ENCODE results near the gene HELB.
"Not testable (repeated sequence)": the region's sequence is repeated elsewhere in the genome, so short reads cannot be mapped to it uniquely, and the experiment has no call there.

Gene HELB

GRCh38 chr12:66303316-66303804, 1.1 kb downstream of the HELB start:
- DNase-seq (ENCODE audit: low read depth): not testable (repeated sequence)

- no peak for DNase-seq (ENCODE audit: low read depth)
These were observed 2.1 kb downstream of the HELB start for GRCh38 chr12:66304296-66304900.

- no peak for DNase-seq (ENCODE audit: low read depth)
These were observed 7.3 kb downstream of the HELB start for GRCh38 chr12:66309606-66310005.

GRCh38 chr12:66312189-66312588, 9.9 kb downstream of the HELB start:
- no peak for DNase-seq (ENCODE audit: low read depth)

- DNase-seq (ENCODE audit: low read depth): no peak
These were observed 12.0 kb downstream of the HELB start for GRCh38 chr12:66314278-66314677.

- no peak for DNase-seq (ENCODE audit: low read depth)
These were observed 17.1 kb downstream of the HELB start for GRCh38 chr12:66319266-66319954.

GRCh38 chr12:66320996-66321395, 18.7 kb downstream of the HELB start:
- no peak for DNase-seq (ENCODE audit: low read depth)

- DNase-seq (ENCODE audit: low read depth): no peak
These were observed 19.1 kb downstream of the HELB start for GRCh38 chr12:66321435-66321834.

- DNase-seq (ENCODE audit: low read depth): no peak
These were observed 20.7 kb downstream of the HELB start for GRCh38 chr12:66323017-66323416.

- DNase-seq (ENCODE audit: low read depth): no peak
These were observed 27.6 kb downstream of the HELB start for GRCh38 chr12:66329941-66330340.

- DNase-seq (ENCODE audit: low read depth): no peak
These were observed 28.7 kb downstream of the HELB start for GRCh38 chr12:66331016-66331415.

GRCh38 chr12:66331814-66332213, 29.5 kb downstream of the HELB start:
- no peak for DNase-seq (ENCODE audit: low read depth)

GRCh38 chr12:66335746-66336145, 33.5 kb downstream of the HELB start:
- DNase-seq (ENCODE audit: low read depth): no peak

- DNase-seq (ENCODE audit: low read depth): no peak
These were observed 35.2 kb downstream of the HELB start for GRCh38 chr12:66337381-66338010.

- no peak for DNase-seq (ENCODE audit: low read depth)
These were observed 37.8 kb downstream of the HELB start for GRCh38 chr12:66340131-66340530.

- DNase-seq (ENCODE audit: low read depth): no peak
These were observed 38.8 kb downstream of the HELB start for GRCh38 chr12:66341126-66341525.

GRCh38 chr12:66345212-66345611, 42.9 kb downstream of the HELB start:
- DNase-seq (ENCODE audit: low read depth): no peak

- no peak for DNase-seq (ENCODE audit: low read depth)
These were observed 43.7 kb downstream of the HELB start for GRCh38 chr12:66345956-66346355.

- DNase-seq (ENCODE audit: low read depth): no peak
These were observed 49.0 kb downstream of the HELB start for GRCh38 chr12:66351301-66351700.

- DNase-seq (ENCODE audit: low read depth): no peak
These were observed 49.9 kb downstream of the HELB start for GRCh38 chr12:66352197-66352596.

- no peak for DNase-seq (ENCODE audit: low read depth)
These were observed 50.6 kb downstream of the HELB start for GRCh38 chr12:66352899-66353298.

- DNase-seq (ENCODE audit: low read depth): no peak
These were observed 52.0 kb downstream of the HELB start for GRCh38 chr12:66354291-66354690.

- no peak for DNase-seq (ENCODE audit: low read depth)
These were observed 57.0 kb downstream of the HELB start for GRCh38 chr12:66359300-66359699.

Measured in activated T-cell treated with anti-CD3 and anti-CD28 coated beads for 1 hour (primary cell).